Prostate gland (tissue), 2 donors: ENCODE data around the gene DGKG.

Experiments
- CTCF ChIP-seq, 4 experiments: fragments of 200-600 bp in 2 of 4; fragments of 450-650 bp in 2 of 4; sonication (generic) in 2 of 4; IDR thresholded peaks; 1 replicate in 3 of 4; 2 replicates in 1 of 4; pipeline ENCODE4 v1.5.1; 2016 to 2019; ENCODE audit warnings: antibody characterized with exemption in 4 of 4, mild to moderate bottlenecking in 2 of 4, moderate library complexity in 2 of 4
- POLR2A ChIP-seq: fragments of 450-650 bp; IDR thresholded peaks from one replicate; pipeline ENCODE4 v1.6.1; 2016; ENCODE audit warnings: antibody characterized with exemption, mild to moderate bottlenecking
- POLR2AphosphoS5 ChIP-seq: sonication (generic); formaldehyde crosslinking; IDR thresholded peaks from one replicate; pipeline ENCODE4 v1.6.1; 2017; ENCODE audit warnings: antibody characterized with exemption

DNA sequence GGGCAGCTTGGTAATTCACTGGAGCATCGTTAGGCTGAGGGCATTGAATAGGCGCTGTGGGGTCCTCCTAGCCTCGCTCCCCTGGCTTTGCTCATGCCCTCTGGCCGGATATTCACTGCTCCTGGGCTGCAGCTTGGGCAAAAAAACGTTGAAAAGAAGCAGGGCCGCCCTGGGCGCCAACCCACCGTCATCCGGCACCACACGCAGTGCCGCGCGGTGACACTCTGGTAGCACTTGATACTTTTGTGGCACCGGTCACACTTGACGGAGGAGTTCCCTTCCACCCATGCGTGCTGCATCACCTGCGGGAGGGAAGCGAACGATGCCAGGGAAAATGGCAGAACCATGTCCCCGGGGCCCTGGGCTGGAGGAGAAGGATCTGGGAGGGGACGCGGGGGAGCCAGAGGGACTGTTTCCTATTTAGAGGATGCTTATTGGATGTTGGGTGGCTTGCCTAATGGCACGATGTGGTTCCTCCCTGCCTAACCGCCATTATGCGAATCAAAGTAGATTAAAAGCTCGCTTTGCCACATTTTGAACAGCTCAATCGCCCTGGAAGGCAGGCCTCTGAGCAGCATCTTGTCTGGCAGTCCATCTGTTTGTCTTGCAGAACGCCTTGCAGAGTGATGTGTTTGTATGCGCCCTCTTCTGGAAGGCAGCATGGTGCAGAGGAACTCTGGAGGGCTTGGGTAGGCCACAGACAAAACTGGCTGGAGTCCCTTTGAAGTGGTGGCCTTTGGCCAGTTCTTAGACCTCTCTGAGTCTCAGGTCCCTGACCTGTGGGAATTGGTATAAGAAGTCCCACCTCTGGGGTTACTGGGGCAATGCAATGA is 93.2 kb downstream of the DGKG start:
- TF ChIP-seq CTCF (IDR thresholded peaks at IDR 0.05), result no peak
- no peak for TF ChIP-seq POLR2A
- TF ChIP-seq POLR2AphosphoS5, result no peak
